ENCODE data around the gene GUCD1. TPM values are rescaled to one million over a fixed set of nuclear protein-coding genes. Genes with fewer than 3 reads are reported as not detected.

GUCD1 gene
- total and polyA plus RNA-seq, 2 of the 13 experiments (the other 11 are each of a cell fraction or from before 2014, with no cell fraction given) = 128 to 245 TPM

DNA sequence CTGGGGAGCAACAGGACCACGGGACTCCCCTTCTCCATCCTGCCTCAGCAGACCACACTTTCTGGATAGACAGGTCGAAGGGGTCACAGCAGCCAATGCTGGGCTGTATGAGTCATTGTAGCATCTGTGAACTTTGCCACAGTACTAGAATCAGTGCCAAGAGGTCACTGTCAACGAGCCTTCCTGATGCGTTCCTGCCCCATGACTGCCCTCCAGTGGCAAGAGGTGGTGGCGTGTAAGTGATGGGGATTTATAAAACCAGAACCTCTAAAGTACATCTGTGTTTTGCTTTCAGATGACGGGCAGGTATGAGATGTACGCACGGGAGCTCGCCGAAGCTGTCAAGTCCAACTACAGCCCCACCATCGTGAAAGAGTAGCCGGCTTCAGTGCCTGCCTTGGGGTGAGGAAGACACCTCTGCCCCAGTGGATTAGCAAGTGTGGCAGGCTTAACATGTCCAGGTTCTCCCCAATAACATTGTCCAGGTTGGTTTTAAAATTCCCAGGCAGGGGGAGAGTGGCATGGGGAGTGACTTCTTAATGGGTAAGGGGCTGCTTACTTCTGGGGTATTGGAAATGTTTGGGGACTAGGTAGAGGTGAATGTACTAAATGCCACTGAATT is 29.4 kb downstream of the GUCD1 start (continued):
- no peak for TF ChIP-seq MAZ (IDR thresholded peaks at IDR 0.05; ENCODE audit: borderline replicate concordance, low read depth, low read length)
- no peak for TF ChIP-seq MAZ (CRISPR knock-in tag; IDR thresholded peaks at IDR 0.05; ENCODE audit: low read depth)
- no peak for TF ChIP-seq ZBTB21 (CRISPR knock-in tag; IDR thresholded peaks at IDR 0.05)
- no peak for TF ChIP-seq KAT7 (CRISPR knock-in tag; IDR thresholded peaks at IDR 0.05; ENCODE audit: borderline replicate concordance)
- TF ChIP-seq CENPT (CRISPR knock-in tag; IDR thresholded peaks at IDR 0.05; ENCODE audit: low read depth) = no peak
- TF ChIP-seq ZNF546 (CRISPR knock-in tag; conservative IDR thresholded peaks at IDR 0.05) = no peak
- no peak for TF ChIP-seq SNAPC2 (CRISPR knock-in tag; IDR thresholded peaks at IDR 0.05)
- peak in 1 of 2 experiments; percentile 62; a peak in 1 of 4 replicates for TF ChIP-seq KLF16 (CRISPR knock-in tag; IDR thresholded peaks at IDR 0.05)
- no peak for TF ChIP-seq YY1 (IDR thresholded peaks at IDR 0.05; ENCODE audit: insufficient read depth, insufficient replicate concordance, low read depth, low read length)
- TF ChIP-seq SAP130 (CRISPR knock-in tag; IDR thresholded peaks at IDR 0.05; ENCODE audit: low read depth) = peak; percentile 85
- no peak for TF ChIP-seq POLR2G (IDR thresholded peaks at IDR 0.05; ENCODE audit: low read depth, low read length)
- TF ChIP-seq TGIF2 (CRISPR knock-in tag; IDR thresholded peaks at IDR 0.05) = 0 out of 2 replicates have a peak, but pooled peaks have one; percentile 47
- TF ChIP-seq, protein P1, sequence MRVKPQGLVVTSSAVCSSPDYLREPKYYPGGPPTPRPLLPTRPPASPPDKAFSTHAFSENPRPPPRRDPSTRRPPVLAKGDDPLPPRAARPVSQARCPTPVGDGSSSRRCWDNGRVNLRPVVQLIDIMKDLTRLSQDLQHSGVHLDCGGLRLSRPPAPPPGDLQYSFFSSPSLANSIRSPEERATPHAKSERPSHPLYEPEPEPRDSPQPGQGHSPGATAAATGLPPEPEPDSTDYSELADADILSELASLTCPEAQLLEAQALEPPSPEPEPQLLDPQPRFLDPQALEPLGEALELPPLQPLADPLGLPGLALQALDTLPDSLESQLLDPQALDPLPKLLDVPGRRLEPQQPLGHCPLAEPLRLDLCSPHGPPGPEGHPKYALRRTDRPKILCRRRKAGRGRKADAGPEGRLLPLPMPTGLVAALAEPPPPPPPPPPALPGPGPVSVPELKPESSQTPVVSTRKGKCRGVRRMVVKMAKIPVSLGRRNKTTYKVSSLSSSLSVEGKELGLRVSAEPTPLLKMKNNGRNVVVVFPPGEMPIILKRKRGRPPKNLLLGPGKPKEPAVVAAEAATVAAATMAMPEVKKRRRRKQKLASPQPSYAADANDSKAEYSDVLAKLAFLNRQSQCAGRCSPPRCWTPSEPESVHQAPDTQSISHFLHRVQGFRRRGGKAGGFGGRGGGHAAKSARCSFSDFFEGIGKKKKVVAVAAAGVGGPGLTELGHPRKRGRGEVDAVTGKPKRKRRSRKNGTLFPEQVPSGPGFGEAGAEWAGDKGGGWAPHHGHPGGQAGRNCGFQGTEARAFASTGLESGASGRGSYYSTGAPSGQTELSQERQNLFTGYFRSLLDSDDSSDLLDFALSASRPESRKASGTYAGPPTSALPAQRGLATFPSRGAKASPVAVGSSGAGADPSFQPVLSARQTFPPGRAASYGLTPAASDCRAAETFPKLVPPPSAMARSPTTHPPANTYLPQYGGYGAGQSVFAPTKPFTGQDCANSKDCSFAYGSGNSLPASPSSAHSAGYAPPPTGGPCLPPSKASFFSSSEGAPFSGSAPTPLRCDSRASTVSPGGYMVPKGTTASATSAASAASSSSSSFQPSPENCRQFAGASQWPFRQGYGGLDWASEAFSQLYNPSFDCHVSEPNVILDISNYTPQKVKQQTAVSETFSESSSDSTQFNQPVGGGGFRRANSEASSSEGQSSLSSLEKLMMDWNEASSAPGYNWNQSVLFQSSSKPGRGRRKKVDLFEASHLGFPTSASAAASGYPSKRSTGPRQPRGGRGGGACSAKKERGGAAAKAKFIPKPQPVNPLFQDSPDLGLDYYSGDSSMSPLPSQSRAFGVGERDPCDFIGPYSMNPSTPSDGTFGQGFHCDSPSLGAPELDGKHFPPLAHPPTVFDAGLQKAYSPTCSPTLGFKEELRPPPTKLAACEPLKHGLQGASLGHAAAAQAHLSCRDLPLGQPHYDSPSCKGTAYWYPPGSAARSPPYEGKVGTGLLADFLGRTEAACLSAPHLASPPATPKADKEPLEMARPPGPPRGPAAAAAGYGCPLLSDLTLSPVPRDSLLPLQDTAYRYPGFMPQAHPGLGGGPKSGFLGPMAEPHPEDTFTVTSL (CRISPR knock-in tag; IDR thresholded peaks at IDR 0.05; ENCODE audit: borderline replicate concordance) = no peak; the same call in 1 of the 2 replicates
- TF ChIP-seq PITX1 (CRISPR knock-in tag; IDR thresholded peaks at IDR 0.05) = peak; percentile 60; the same call in 1 of the 2 replicates
- no peak for TF ChIP-seq ZNF253 (CRISPR knock-in tag; IDR thresholded peaks at IDR 0.05; ENCODE audit: borderline replicate concordance)
- TF ChIP-seq HNF4G (IDR thresholded peaks at IDR 0.05; ENCODE audit: borderline replicate concordance, low read depth, low read length) = peak; percentile 88; the same call in 1 of the 2 replicates
- peak; percentile 77; the same call in 1 of the 2 replicates for TF ChIP-seq HNF4G (CRISPR knock-in tag; IDR thresholded peaks at IDR 0.05; ENCODE audit: borderline replicate concordance, low read depth)
- no peak for TF ChIP-seq AGO1 (IDR thresholded peaks at IDR 0.05; ENCODE audit: low read depth, low read length, poor library complexity, severe bottlenecking)
- TF ChIP-seq, protein P2, sequence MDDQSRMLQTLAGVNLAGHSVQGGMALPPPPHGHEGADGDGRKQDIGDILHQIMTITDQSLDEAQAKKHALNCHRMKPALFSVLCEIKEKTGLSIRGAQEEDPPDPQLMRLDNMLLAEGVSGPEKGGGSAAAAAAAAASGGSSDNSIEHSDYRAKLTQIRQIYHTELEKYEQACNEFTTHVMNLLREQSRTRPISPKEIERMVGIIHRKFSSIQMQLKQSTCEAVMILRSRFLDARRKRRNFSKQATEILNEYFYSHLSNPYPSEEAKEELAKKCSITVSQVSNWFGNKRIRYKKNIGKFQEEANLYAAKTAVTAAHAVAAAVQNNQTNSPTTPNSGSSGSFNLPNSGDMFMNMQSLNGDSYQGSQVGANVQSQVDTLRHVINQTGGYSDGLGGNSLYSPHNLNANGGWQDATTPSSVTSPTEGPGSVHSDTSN (CRISPR knock-in tag; IDR thresholded peaks at IDR 0.05; ENCODE audit: borderline replicate concordance) = no peak
- no peak for TF ChIP-seq PAWR (CRISPR knock-in tag; IDR thresholded peaks at IDR 0.05; ENCODE audit: borderline replicate concordance)
- peak; percentile 77; the same call in 1 of the 2 replicates for TF ChIP-seq CBFB (CRISPR knock-in tag; IDR thresholded peaks at IDR 0.05)
- TF ChIP-seq ZNF570 (CRISPR knock-in tag; IDR thresholded peaks at IDR 0.05; ENCODE audit: borderline replicate concordance) = no peak
- TF ChIP-seq ZNF564 (CRISPR knock-in tag; IDR thresholded peaks at IDR 0.05) = no peak
